ENCODE results near the gene EHHADH.

EHHADH gene

GRCh38 chr3:185195652-185196051, 58.2 kb downstream of the EHHADH start:
- DNase-seq (ENCODE audit: low spot score), result no peak

- DNase-seq (ENCODE audit: low spot score), result no peak
These were observed 65.0 kb downstream of the EHHADH start for GRCh38 chr3:185188816-185189215.

- no peak for DNase-seq (ENCODE audit: low spot score)
These were observed 66.5 kb downstream of the EHHADH start for GRCh38 chr3:185187391-185187790.

- DNase-seq (ENCODE audit: low spot score), result peak; percentile 14
These were observed 77.0 kb downstream of the EHHADH start for GRCh38 chr3:185176750-185177359.

GRCh38 chr3:185175370-185175987, 78.4 kb downstream of the EHHADH start:
- DNase-seq (ENCODE audit: low spot score), result no peak

GRCh38 chr3:185172086-185173049, 81.5 kb downstream of the EHHADH start:
- no peak for DNase-seq (ENCODE audit: low spot score)

- no peak for DNase-seq (ENCODE audit: low spot score)
These were observed 89.2 kb downstream of the EHHADH start for GRCh38 chr3:185164428-185165217.

GRCh38 chr3:185162634-185163033, 91.2 kb downstream of the EHHADH start:
- DNase-seq (ENCODE audit: low spot score), result no peak

GRCh38 chr3:185161761-185162160, 92.1 kb downstream of the EHHADH start:
- no peak for DNase-seq (ENCODE audit: low spot score)

GRCh38 chr3:185157347-185157746, 96.5 kb downstream of the EHHADH start:
- no peak for DNase-seq (ENCODE audit: low spot score)

GRCh38 chr3:185155678-185156077, 98.2 kb downstream of the EHHADH start:
- no peak for DNase-seq (ENCODE audit: low spot score)

GRCh38 chr3:185153861-185154629, 99.8 kb downstream of the EHHADH start:
- DNase-seq (ENCODE audit: low spot score), result no peak

GRCh38 chr3:185153171-185153771, 100.6 kb downstream of the EHHADH start:
- no peak for DNase-seq (ENCODE audit: low spot score)

- no peak for DNase-seq (ENCODE audit: low spot score)
These were observed 101.3 kb downstream of the EHHADH start, which contains the start of gene C3orf70 for GRCh38 chr3:185152410-185153170. TSS of gene C3orf70 (minus strand) at chr3:185153060. CDS start at chr3:185152823, 237 bp downstream.

- no peak for DNase-seq (ENCODE audit: low spot score)
These were observed 101.9 kb downstream of the EHHADH start for GRCh38 chr3:185151964-185152409.

- no peak for DNase-seq (ENCODE audit: low spot score)
These were observed 102.5 kb downstream of the EHHADH start for GRCh38 chr3:185151101-185151963.

GRCh38 chr3:185150561-185150960, 103.3 kb downstream of the EHHADH start:
- DNase-seq (ENCODE audit: low spot score), result no peak

GRCh38 chr3:185149591-185149990, 104.3 kb downstream of the EHHADH start:
- DNase-seq (ENCODE audit: low spot score), result no peak

GRCh38 chr3:185145511-185145910, 108.3 kb downstream of the EHHADH start:
- no peak for DNase-seq (ENCODE audit: low spot score)
